ENCODE measurements around the gene NR5A2. TPM values are rescaled to one million over a fixed set of nuclear protein-coding genes. Genes with fewer than 3 reads are reported as not detected.

NR5A2 gene
- total RNA-seq, 2 donors from 2014 or later, result 98.3 to 202 TPM

DNA sequence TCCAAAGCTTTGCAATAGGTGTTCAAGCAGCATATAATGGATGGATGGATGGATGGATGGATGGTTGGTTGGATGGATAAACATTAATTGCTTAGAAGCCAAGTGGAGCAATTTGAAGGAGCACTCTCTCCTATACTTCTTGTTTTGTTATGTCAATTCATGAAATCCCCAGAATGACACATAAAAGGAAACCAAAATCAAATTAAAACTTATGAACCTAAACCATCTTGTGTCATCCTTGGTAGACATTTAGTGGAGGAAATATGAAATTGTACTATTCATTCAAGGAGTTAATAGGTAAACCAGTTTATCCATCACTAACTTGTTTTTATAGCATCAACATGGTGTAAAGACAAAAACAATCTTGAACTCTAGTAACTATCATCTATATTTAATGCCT, 122.5 kb downstream of the NR5A2 start:
- Histone ChIP-seq H3K27me3 (no peaks in the 10 kb centered on the region), H3K9me3 (no peaks in the 10 kb centered on the region), H3K4me3 (no peak overlapping the region), H3K36me3 (replicated peaks in 1 of 2; ENCODE audit: insufficient read depth in 1 of 2, low read depth in 2 of 2) (peaks cover 0 to 4% of the 10 kb centered on the region in 2 donors), H3K27ac (peak overlapping the region in 1 of 4 donors; percentile 43), H3K4me1 (peaks cover 45% of the 10 kb centered on the region)
- TF ChIP-seq CTCF (IDR thresholded peaks at IDR 0.05) (no peak), POLR2A (IDR thresholded peaks at IDR 0.05) (no peak)
- no peak for DNase-seq
- intact Hi-C loops (cut with DNase I), result no loop called here
- ATAC-seq, result no peak

DNA sequence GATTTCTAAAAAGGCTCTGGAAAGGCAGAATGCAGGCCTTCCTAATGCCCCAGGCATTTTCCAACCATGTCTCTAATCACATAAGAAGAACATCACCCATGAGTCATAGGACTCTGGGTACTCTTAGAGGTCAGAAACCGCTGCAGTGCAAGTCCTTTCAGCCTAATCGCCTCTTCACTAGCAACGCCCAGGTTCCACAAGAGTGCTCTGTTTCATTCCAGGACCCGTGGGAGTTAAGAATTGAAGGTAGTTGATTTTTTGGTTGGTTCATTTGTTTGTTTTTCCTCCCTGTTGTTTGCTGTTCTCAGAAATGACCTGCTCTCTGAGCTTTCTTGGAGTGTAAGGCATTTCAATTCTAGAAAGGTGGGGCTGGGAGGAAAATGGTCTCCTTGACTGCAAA, 123.2 kb downstream of the NR5A2 start:
- Histone ChIP-seq H3K27ac (peak overlapping the region in 2 of 4 donors; percentile 30 to 43), H3K36me3 (replicated peaks in 1 of 2; ENCODE audit: insufficient read depth in 1 of 2, low read depth in 2 of 2) (peaks cover 0 to 3% of the 10 kb centered on the region in 2 donors), H3K4me1 (peaks cover 45% of the 10 kb centered on the region), H3K4me3 (no peak overlapping the region), H3K27me3 (no peaks in the 10 kb centered on the region), H3K9me3 (no peaks in the 10 kb centered on the region)
- TF ChIP-seq CTCF (IDR thresholded peaks at IDR 0.05) (no peak), POLR2A (IDR thresholded peaks at IDR 0.05) (no peak)
- WGBS, 2 donors, result 12 to 23% methylated on average over 4 of the region's 4 CpGs
- intact Hi-C loops (cut with DNase I), result no loop called here
- DNase-seq, result peak in 1 of 4 donors; percentile 36
- peak; percentile 51 for ATAC-seq

- Histone ChIP-seq H3K27me3 (no peaks in the 10 kb centered on the region), H3K4me1 (peaks cover 51% of the 10 kb centered on the region), H3K4me3 (no peak overlapping the region), H3K36me3 (replicated peaks in 1 of 2; ENCODE audit: insufficient read depth in 1 of 2, low read depth in 2 of 2) (peaks cover 0 to 2% of the 10 kb centered on the region in 2 donors), H3K27ac (peak overlapping the region in 1 of 4 donors; percentile 3), H3K9me3 (no peaks in the 10 kb centered on the region)
- TF ChIP-seq POLR2A (IDR thresholded peaks at IDR 0.05) (no peak), CTCF (IDR thresholded peaks at IDR 0.05) (no peak)
- no peak for DNase-seq
- ATAC-seq, result no peak
- 49 to 56% methylated on average over 2 of the region's 2 CpGs for WGBS, 2 donors
- intact Hi-C loops (cut with DNase I), result no loop called here
These were observed 124.8 kb downstream of the NR5A2 start for GRCh38 chr1:200152336-200152735.

DNA sequence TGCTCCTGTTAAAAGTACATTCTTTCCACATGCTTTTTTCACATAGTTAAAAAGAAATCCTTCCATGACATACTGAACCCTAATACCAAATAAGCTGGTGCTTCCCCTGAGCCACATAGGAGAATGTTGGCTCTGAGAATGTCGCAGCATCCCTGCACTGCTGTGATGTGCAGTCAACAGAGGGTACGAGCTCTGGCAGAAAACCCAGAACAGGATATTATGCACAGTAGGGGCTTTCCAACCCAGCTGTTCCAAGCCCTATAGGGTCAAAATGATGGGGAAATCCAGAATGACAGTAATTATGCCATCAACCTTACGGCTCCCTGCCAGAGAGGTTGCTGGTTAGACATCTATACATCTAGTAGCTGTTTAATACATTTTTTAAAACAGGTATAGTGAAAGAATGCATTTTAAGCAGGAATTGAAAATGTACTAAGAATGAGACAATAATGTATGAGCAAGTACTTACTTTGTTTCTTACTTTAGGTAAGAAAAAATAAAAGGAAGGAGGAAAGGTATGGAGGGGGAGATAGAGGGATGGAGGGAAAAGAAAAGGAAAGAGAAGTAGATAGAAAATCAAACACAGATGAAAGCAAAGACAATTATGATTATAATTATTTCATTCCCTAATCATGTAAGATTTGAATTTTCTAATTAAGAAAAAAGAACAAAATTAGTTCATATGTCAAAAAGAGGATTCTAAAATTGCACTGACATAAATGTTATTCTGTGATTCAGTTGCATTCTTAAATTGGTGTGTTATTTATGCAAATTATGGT, 126.0 kb downstream of the NR5A2 start:
- Histone ChIP-seq H3K9me3 (no peaks in the 10 kb centered on the region), H3K36me3 (replicated peaks in 1 of 2; ENCODE audit: insufficient read depth in 1 of 2, low read depth in 2 of 2) (no peaks in the 10 kb centered on the region), H3K27ac (peak overlapping the region in 1 of 4 donors; percentile 21), H3K4me3 (no peak overlapping the region), H3K4me1 (peaks cover 51% of the 10 kb centered on the region), H3K27me3 (no peaks in the 10 kb centered on the region)
- intact Hi-C loops (cut with DNase I), result no loop called here
- 84 to 89% methylated on average over 3 of the region's 3 CpGs for WGBS, 2 donors
- no peak for TF ChIP-seq POLR2A (IDR thresholded peaks at IDR 0.05)
- TF ChIP-seq CTCF (IDR thresholded peaks at IDR 0.05), result no peak
- no peak for ATAC-seq
- DNase-seq, result no peak

Data from body of pancreas (tissue), 4 donors.